NCI-H748 (cell line): ENCODE results near the gene FRMD4B.

Experiments used
- DNase-seq: peaks from one replicate; lab custom pipeline; 2025; ENCODE audit not compliant: unreplicated experiment; lab: John Stamatoyannopoulos, UW

FRMD4B gene

GRCh38 chr3:69406163-69406562 is 20.3 kb upstream of the FRMD4B start:
- DNase-seq: peak; percentile 0

DNA sequence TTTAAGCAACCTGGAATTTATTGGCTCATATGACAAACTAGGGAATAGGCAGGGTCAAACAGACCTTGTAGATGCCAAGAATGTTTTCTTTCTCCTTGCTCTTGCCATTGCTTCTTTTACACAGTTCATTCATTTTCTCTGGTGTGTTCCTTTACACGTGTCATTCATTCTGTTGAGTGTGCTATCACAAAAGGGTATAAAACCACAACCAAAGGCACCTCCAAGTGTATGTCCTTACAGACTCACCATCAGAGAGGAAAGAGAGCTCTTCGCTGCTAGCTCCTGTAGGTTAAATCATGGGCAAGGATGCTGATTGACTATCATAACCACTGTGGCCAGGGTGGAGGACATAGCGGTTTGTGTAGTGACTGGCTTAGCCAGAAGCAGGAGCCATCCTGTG is 19.2 kb upstream of the FRMD4B start:
- no peak for DNase-seq

DNA sequence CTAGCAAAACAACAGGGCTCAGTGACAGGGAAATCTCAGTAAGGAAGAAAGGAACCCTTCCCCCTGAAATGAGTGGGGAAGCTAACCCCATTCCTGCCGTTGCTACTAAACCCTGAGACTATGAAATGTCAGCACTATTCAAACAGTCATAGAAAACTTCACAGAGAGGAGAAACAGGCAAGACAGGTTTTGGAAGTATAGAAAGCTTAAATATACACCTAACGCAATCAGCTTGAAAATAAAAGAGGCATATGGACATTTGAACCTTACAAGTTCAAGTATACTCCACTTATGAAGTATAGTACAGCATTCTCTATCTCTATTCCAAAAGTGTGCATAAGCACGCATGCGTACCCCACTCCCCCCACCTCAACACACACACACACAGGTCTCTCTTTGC is 17.6 kb upstream of the FRMD4B start:
- no peak for DNase-seq

DNA sequence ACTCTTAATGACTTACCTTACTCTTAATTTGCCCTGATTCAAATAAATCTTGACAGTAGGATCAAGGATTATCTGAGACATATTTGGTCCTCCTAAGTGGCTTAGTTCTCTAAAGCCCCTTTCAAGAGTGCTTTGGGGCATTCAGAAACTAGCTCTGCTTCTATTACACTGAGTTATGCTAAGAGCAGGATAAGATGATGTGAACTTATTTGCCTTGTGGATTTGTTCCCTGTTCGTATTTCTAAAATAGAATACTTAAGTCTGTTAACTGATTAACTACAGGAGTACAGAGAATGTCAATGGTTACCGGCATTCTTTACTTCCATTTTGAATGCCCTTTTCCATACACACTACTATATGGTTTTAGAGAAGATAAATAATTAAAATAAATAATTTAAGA is 14.8 kb upstream of the FRMD4B start:
- no peak for DNase-seq

GRCh38 chr3:69392850-69393249 is 7.0 kb upstream of the FRMD4B start:
- DNase-seq: no peak

DNA sequence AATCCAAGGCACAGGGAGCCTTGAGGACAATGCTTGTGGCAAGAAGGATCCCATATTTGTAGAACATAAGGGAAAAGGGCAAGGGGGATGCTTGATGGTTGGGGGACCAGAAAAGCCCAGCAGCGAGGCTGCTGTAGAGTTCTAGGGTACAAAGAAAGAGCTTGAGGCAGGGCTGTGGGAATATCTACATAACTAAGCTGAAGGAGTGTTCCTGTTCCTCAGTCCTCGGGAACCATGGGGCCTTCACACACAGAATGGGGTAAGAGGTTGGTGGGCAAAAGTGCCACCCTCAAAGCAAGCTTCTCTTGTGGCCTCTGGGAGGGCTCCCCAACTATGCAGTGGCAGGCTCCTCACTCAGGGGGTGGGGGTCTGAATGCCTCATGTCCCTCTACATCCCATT is 6.5 kb upstream of the FRMD4B start:
- no peak for DNase-seq

- DNase-seq: no peak
Measured at GRCh38 chr3:69391554-69391953, 5.7 kb upstream of the FRMD4B start.

DNA sequence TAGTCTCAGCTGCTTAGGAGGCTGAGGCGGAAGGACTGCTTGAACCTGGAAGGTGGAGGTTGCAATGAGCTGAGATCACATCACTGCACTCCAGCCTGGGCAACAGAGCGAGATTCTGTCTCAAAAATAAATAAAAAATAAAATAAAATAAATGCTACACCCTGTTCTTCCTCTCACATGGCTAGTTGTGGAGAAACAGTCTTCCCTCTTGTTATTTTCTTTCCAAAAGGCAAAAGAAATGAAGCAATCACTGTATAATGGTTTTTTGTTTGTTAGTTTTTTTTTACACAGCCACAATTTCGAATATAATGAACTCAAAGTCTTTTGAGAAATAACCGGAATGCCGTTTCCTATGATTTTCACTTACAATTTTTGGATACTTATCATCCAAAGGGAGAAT is 4.9 kb upstream of the FRMD4B start:
- no peak for DNase-seq

DNA sequence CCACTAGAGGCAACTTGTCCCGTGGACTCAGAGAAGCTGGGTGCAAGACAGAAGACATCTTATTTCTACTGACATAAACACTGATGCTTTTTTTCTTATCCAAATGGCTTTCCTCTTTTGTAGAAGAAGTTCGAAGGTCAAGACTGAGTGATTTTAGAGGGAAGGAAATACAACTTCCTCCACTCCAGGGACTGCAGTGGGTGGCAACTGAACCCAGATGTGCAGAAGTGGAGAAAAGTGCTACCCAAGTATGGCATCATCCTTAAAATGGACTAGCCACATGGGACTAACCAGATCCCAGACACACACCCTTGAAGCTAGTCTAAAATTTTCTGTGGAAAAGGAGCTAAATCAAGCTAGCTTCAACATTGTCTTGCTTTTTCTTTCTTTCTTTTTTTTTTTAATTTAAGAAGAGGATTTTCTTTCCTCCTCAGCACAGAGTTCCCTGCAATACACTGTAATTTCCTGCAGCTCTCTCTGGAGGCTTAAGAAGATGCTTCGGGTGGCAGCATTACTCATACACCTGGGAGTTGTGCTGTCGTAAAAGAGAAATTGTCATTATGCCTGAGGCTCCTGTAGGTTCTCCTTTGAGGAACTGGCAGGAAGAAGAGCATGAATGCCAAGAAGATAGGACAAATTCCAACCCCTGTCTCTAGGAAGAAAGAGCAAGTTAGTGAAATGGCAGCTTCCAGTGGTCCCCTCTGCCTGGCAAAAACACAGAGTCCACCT is 3.8 kb upstream of the FRMD4B start:
- DNase-seq: no peak

DNA sequence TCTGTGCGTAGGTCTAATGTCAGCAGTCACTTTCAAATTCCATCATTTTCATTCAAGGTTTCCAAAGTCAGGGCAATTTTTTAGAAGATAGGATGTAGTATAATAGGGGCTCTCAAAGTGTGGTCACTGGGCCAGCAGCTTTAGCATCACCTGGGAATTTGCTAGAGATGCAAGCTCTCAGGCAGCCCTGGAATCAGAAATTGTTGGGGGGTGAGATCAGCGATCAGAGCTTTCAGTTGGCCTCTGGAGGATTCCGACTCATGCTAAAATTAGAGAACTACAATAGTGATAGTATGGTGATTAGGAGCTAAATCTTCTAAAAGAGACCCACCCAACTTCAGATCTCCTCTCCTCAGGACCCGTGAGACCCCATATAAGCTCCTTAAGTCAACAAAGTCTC is 2.4 kb upstream of the FRMD4B start:
- no peak for DNase-seq

- DNase-seq: no peak
Measured at GRCh38 chr3:69386556-69387385, 883 bp upstream of the FRMD4B start.

- DNase-seq: no peak
Measured at GRCh38 chr3:69385123-69385722, 665 bp downstream of the FRMD4B start.

GRCh38 chr3:69384326-69384725 is 1.6 kb downstream of the FRMD4B start:
- no peak for DNase-seq

GRCh38 chr3:69379661-69380060 is 6.2 kb downstream of the FRMD4B start:
- DNase-seq: peak; percentile 10

GRCh38 chr3:69378112-69378802 is 7.6 kb downstream of the FRMD4B start:
- no peak for DNase-seq

- DNase-seq: no peak
Measured at GRCh38 chr3:69377262-69377661, 8.6 kb downstream of the FRMD4B start.

- DNase-seq: no peak
Measured at GRCh38 chr3:69376731-69377130, 9.2 kb downstream of the FRMD4B start.

DNA sequence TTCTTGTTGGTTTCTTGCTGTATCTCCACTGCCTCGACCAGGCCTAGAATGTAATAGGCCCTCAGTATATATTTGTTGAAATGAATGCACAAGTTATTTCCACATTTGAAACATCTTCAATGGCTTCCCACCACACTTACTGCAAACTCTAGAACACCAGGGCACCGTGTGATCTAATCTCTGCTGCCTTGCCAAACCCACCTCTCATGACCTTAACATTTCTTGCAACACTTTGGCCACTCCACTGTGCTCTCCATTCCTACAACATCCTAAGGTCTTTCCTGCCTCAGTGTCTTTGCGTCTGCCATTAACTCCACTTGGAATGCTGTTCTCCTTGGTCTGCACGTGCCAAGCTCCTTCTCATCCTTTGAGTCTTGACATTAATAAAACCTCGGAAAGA is 14.1 kb downstream of the FRMD4B start:
- no peak for DNase-seq

GRCh38 chr3:69370901-69371301 is 15.0 kb downstream of the FRMD4B start:
- DNase-seq: no peak

- peak; percentile 1 for DNase-seq
Measured at GRCh38 chr3:69370156-69370883, 15.6 kb downstream of the FRMD4B start.
